GM19193 (cell line): ENCODE data around the gene PCDHGA6.

Source experiments
- POLR2A ChIP-seq: IDR thresholded peaks from 4 replicates; pipeline ENCODE4 v1.6.1; 2011; ENCODE audit not compliant: insufficient read depth, insufficient read length; ENCODE audit errors: extremely low read depth

The PCDHGA6 gene

GRCh38 chr5:141356950-141357349 lies 16.7 kb upstream of the PCDHGA6 start:
- TF ChIP-seq POLR2A = no peak

GRCh38 chr5:141359790-141360426 lies 13.8 kb upstream of the PCDHGA6 start, which contains the start of gene PCDHGB2:
Gene PCDHGB2 (plus strand): TSS chr5:141359994. CDS start chr5:141360136, 142 bp downstream.
- TF ChIP-seq POLR2A = no peak

GRCh38 chr5:141360685-141361084 lies 13.0 kb upstream of the PCDHGA6 start:
- TF ChIP-seq POLR2A = no peak

- TF ChIP-seq POLR2A = no peak
Observed at GRCh38 chr5:141362719-141363118, 11.0 kb upstream of the PCDHGA6 start.

- TF ChIP-seq POLR2A = no peak
Observed at GRCh38 chr5:141363952-141364660, 9.6 kb upstream of the PCDHGA6 start, which contains the start of gene PCDHGA5. Gene PCDHGA5 (plus strand): TSS chr5:141364162. CDS start chr5:141364331, 169 bp downstream.

- TF ChIP-seq POLR2A = no peak
Observed at GRCh38 chr5:141366016-141366896, 7.4 kb upstream of the PCDHGA6 start.

GRCh38 chr5:141369994-141370848 lies 3.5 kb upstream of the PCDHGA6 start, which contains the start of gene PCDHGB3:
Gene PCDHGB3 (plus strand): TSS chr5:141370242. CDS start chr5:141370395, 153 bp downstream.
- no peak for TF ChIP-seq POLR2A

- TF ChIP-seq POLR2A = no peak
Observed at GRCh38 chr5:141371572-141372475, 1.9 kb upstream of the PCDHGA6 start.

GRCh38 chr5:141374627-141375026 lies 936 bp downstream of the PCDHGA6 start:
- no peak for TF ChIP-seq POLR2A

GRCh38 chr5:141382469-141383294 lies 9.0 kb downstream of the PCDHGA6 start, which contains the start of gene PCDHGA7:
Gene PCDHGA7 (plus strand): TSS chr5:141382742. CDS start chr5:141382900, 158 bp downstream.
- no peak for TF ChIP-seq POLR2A

- TF ChIP-seq POLR2A = no peak
Observed at GRCh38 chr5:141383345-141383744, 9.7 kb downstream of the PCDHGA6 start.

GRCh38 chr5:141384471-141385267 lies 11.0 kb downstream of the PCDHGA6 start:
- TF ChIP-seq POLR2A = no peak
